Stimulated activated CD8-positive, alpha-beta memory T cell treated with anti-CD3 and anti-CD28 coated beads, Interleukin-2, amount 100 ng/mL, for 1 hour (primary cell): ENCODE data around the gene SKI.

Experiments used
- DNase-seq, 2 donors: peaks; one replicate each; pipeline ENCODE4 v3.0.0-alpha.2; 2020; ENCODE audit warnings: low read depth in 2 of 2

Gene SKI

GRCh38 chr1:2274929-2275475 is 46.9 kb downstream of the SKI start:
- DNase-seq = no peak

GRCh38 chr1:2275796-2276536 is 47.8 kb downstream of the SKI start:
- no peak for DNase-seq

GRCh38 chr1:2276803-2277580 is 48.9 kb downstream of the SKI start:
- no peak for DNase-seq

GRCh38 chr1:2277741-2278488 is 49.8 kb downstream of the SKI start:
- no peak for DNase-seq

- DNase-seq = no peak
Measured at GRCh38 chr1:2278591-2279209, 50.6 kb downstream of the SKI start.

GRCh38 chr1:2279210-2279639 is 51.1 kb downstream of the SKI start:
- DNase-seq = no peak

- DNase-seq = no peak
Measured at GRCh38 chr1:2279817-2280216, 51.7 kb downstream of the SKI start.

- DNase-seq = no peak
Measured at GRCh38 chr1:2282556-2283270, 54.6 kb downstream of the SKI start.

GRCh38 chr1:2283371-2283990 is 55.4 kb downstream of the SKI start:
- no peak for DNase-seq

- no peak for DNase-seq
Measured at GRCh38 chr1:2283991-2284895, 56.1 kb downstream of the SKI start.

- no peak for DNase-seq
Measured at GRCh38 chr1:2284932-2285331, 56.8 kb downstream of the SKI start.

- DNase-seq = no peak
Measured at GRCh38 chr1:2286923-2287322, 58.8 kb downstream of the SKI start.

- DNase-seq = no peak
Measured at GRCh38 chr1:2287649-2288048, 59.5 kb downstream of the SKI start.

- DNase-seq = no peak
Measured at GRCh38 chr1:2288311-2288710, 60.2 kb downstream of the SKI start.

- no peak for DNase-seq
Measured at GRCh38 chr1:2288816-2289536, 60.9 kb downstream of the SKI start.

GRCh38 chr1:2289607-2290006 is 61.5 kb downstream of the SKI start:
- no peak for DNase-seq

- no peak for DNase-seq
Measured at GRCh38 chr1:2290171-2290578, 62.1 kb downstream of the SKI start.

- DNase-seq = peak; percentile 66 to 69
Measured at GRCh38 chr1:2290595-2291510, 62.7 kb downstream of the SKI start.
